GM12872 (cell line): ENCODE measurements around the gene HDDC3.
A peak's percentile ranks its signal among the peaks of the same experiment; 100 is the strongest.

Source experiments
- CTCF ChIP-seq: IDR thresholded peaks from 3 replicates; pipeline ENCODE4 v1.5.1; 2011; ENCODE audit warnings: low read depth, mild to moderate bottlenecking, low read length, moderate library complexity; ENCODE audit not compliant: insufficient read depth

The HDDC3 gene

DNA sequence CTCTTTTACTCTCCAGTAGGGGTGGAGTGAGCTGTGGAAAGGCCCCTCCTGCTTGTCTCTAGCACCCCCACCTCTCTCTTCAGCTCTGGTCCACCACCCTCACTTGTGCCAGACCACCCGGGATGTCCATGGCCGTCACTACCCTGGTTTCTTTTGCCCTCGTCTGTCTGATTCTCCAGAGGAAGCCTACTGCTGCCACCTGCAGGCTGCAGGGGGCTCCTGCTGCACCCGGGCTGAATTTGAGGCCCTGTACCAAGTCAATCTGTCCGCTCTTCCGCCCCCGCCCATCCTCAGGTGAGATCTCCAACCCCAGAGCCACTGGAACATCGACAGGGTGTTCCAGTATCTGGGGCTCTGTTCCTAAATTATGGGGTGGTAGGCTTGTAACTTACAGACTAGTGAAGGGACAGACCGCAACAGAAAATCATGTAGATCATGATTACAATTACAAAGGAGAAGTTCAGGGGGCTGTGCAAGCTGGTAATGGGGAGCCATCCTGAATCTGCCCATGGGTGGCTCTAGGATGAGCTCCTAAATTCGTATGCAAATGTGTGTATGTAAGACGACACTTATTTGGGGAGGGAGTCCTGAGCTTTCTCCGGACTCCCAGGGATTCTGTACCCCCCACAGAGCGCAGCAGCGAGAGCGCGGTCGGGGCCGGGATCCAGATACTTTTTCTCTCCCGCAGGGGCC lies 2.1 kb upstream of the HDDC3 start:
- TF ChIP-seq CTCF: peak; percentile 93

- no peak for TF ChIP-seq CTCF
Measured at GRCh38 chr15:90933301-90933700, 952 bp upstream of the HDDC3 start.

DNA sequence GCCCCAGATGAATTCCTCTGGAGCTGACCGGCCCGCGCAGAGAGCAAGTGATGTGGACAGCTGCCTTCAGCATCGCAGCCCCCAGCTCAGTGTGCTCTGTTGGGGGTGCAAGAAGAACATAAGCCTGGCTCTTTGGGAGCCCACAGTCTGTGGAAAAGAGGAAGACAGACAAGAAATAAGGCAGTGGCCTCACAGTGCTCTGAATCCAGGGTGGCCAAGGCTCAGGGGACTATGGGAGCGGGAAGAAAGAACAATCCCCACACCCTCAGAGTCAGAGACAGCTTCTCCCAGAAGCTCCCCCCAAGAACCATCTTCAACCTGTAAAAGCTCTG lies 277 bp upstream of the HDDC3 start:
- no peak for TF ChIP-seq CTCF

DNA sequence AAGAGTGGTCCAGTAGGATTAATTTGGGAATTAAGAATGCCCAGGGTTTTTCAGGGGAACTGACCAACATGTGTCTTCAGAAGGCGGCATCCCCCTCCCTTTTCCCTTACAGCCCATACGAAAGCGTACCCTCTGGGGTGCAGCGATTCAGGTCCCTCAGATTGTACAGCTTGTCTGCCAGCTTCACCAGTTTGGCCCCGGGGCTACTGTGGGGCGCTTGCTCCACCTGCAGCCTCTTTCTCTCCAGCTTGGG lies 848 bp downstream of the HDDC3 start:
- TF ChIP-seq CTCF: no peak

GRCh38 chr15:90930861-90931574 lies 1.3 kb downstream of the HDDC3 start:
- TF ChIP-seq CTCF: no peak

DNA sequence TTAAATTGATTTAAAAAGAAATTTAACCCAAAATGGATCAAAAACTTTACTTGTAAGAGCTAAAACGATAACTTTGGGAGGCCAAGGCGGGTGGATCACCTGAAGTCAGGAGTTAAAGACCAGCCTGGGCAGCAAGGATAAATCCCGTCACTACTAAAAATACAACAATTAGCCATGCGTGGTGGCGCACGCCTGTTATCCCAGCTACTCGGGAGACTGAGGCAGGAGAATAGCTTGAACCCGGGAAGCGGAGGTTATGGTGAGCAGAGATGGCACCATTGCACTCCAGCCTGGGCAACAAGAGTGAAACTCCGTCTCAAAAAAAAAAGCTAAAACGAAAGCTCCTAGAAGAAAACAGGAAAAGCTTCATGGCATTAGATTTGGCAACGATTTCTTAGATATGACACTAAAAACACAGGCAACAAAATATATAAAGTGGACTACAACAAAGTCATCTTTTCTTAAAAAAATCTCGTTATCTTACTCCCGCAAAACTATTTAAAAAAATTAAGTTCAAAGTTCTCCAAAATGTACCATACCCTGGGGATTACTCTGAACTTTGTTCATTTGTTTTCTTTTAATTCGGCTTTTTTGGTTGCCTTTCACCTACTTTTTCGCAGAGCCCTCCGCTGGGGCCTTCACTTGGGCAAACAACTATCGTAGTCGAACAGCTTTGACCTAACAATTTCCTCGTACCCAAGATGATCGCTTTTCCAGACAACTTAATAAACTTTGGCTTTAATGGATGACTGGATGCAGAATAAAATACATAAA lies 2.9 kb downstream of the HDDC3 start:
- no peak for TF ChIP-seq CTCF

- TF ChIP-seq CTCF: no peak
Measured at GRCh38 chr15:90924375-90924774, 8.0 kb downstream of the HDDC3 start.
